Liver (tissue), 9 donors: ENCODE results near the gene B3GAT3. TPM values are rescaled to one million over a fixed set of nuclear protein-coding genes. Genes with fewer than 3 reads are reported as not detected.

Experiments
- DNase-seq: peaks from one replicate; pipeline ENCODE4 v3.0.0-alpha.2; 2017; ENCODE audit warnings: low spot score
- H3K27ac ChIP-seq, 2 donors: one replicate each; pipeline ENCODE4 v1.7.0; 2013; ENCODE audit warnings: inconsistent platforms in 2 of 2, low read length in 2 of 2, control low read depth in 1 of 2, low read depth in 1 of 2, mild to moderate bottlenecking in 1 of 2
- H3K27me3 ChIP-seq, 4 donors: one replicate each; pipeline versions ENCODE4 v1.6.1 to v1.7.0; 2013; ENCODE audit warnings: low read length in 3 of 4, inconsistent platforms in 1 of 4, mild to moderate bottlenecking in 1 of 4, moderate library complexity in 1 of 4; ENCODE audit not compliant: control insufficient read depth in 4 of 4, insufficient read depth in 4 of 4
- H3K36me3 ChIP-seq, 4 donors: one replicate each; pipeline versions ENCODE4 v1.6.1 to v1.7.0; 2013; ENCODE audit warnings: low read length in 3 of 4, mild to moderate bottlenecking in 3 of 4, low read depth in 1 of 4, moderate library complexity in 1 of 4; ENCODE audit not compliant: control insufficient read depth in 4 of 4, insufficient read depth in 3 of 4
- H3K4me1 ChIP-seq, 4 donors: one replicate each; pipeline versions ENCODE4 v1.6.1 to v1.7.0; 2013; ENCODE audit warnings: low read length in 3 of 4, mild to moderate bottlenecking in 3 of 4, moderate library complexity in 1 of 4; ENCODE audit not compliant: control insufficient read depth in 4 of 4, insufficient read depth in 4 of 4
- H3K4me3 ChIP-seq, 3 donors: one replicate each; pipeline versions ENCODE4 v1.6.1 to v1.7.0; 2013; ENCODE audit warnings: low read length in 3 of 3, control low read depth in 1 of 3, low read depth in 1 of 3, mild to moderate bottlenecking in 1 of 3
- H3K9ac ChIP-seq, 2 donors: one replicate each; pipeline ENCODE4 v1.7.0; 2013; ENCODE audit warnings: low read length in 2 of 2, mild to moderate bottlenecking in 2 of 2, moderate library complexity in 2 of 2, control low read depth in 1 of 2, low read depth in 1 of 2
- H3K9me3 ChIP-seq, 4 donors: one replicate each; pipeline versions ENCODE4 v1.6.1 to v1.7.0; 2013; ENCODE audit warnings: low read length in 3 of 4; ENCODE audit not compliant: control insufficient read depth in 4 of 4
- CTCF ChIP-seq: fragments of 150-350 bp; IDR thresholded peaks from 2 replicates; pipeline ENCODE4 v1.5.1; 2017; ENCODE audit warnings: improper control_type of control experiment, low read depth, low read length; ENCODE audit not compliant: missing input control
- EGR1 ChIP-seq, 2 donors: IDR thresholded peaks; 2 replicates each; pipeline ENCODE4 v1.6.1; 2016 to 2018; ENCODE audit warnings: antibody characterized with exemption in 2 of 2, low read depth in 2 of 2
- FOXA1 ChIP-seq: IDR thresholded peaks from 2 replicates; pipeline ENCODE4 v1.6.1; 2016; ENCODE audit warnings: antibody characterized with exemption
- GABPA ChIP-seq, 2 donors: IDR thresholded peaks in 1 of 2; conservative IDR thresholded peaks in 1 of 2; 2 replicates each; pipeline ENCODE4 v1.6.1; 2016; ENCODE audit warnings: antibody characterized with exemption in 2 of 2, mild to moderate bottlenecking in 1 of 2, moderate library complexity in 1 of 2
- HNF4A ChIP-seq, 2 donors: conservative IDR thresholded peaks; 2 replicates each; pipeline ENCODE4 v1.6.1; 2016; ENCODE audit warnings: antibody characterized with exemption in 2 of 2, mild to moderate bottlenecking in 2 of 2
- HNF4G ChIP-seq: IDR thresholded peaks from 2 replicates; pipeline ENCODE4 v1.6.1; 2016; ENCODE audit warnings: antibody characterized with exemption
- JUND ChIP-seq, 2 donors: IDR thresholded peaks; 2 replicates each; pipeline ENCODE4 v1.6.1; 2016; ENCODE audit warnings: antibody characterized with exemption in 2 of 2
- MAX ChIP-seq: IDR thresholded peaks from 2 replicates; pipeline ENCODE4 v1.6.1; 2016; ENCODE audit warnings: antibody characterized with exemption
- RAD21 ChIP-seq, 2 donors: IDR thresholded peaks; 2 replicates each; pipeline ENCODE4 v1.6.1; 2016; ENCODE audit warnings: antibody characterized with exemption in 2 of 2, mild to moderate bottlenecking in 2 of 2
- REST ChIP-seq: IDR thresholded peaks from 2 replicates; pipeline ENCODE4 v1.6.1; 2016; ENCODE audit warnings: antibody characterized with exemption, mild to moderate bottlenecking
- RXRA ChIP-seq, 2 donors: IDR thresholded peaks; 2 replicates each; pipeline ENCODE4 v1.6.1; 2017 to 2018; ENCODE audit warnings: antibody characterized with exemption in 2 of 2, mild to moderate bottlenecking in 1 of 2
- SP1 ChIP-seq: IDR thresholded peaks from 2 replicates; pipeline ENCODE4 v1.6.1; 2018; ENCODE audit warnings: antibody characterized with exemption, mild to moderate bottlenecking
- TAF1 ChIP-seq: conservative IDR thresholded peaks from 2 replicates; pipeline ENCODE4 v1.6.1; 2016; ENCODE audit warnings: antibody characterized with exemption, mild to moderate bottlenecking
- YY1 ChIP-seq: IDR thresholded peaks from 2 replicates; pipeline ENCODE4 v1.6.1; 2016; ENCODE audit warnings: antibody characterized with exemption, mild to moderate bottlenecking
- ZBTB33 ChIP-seq: IDR thresholded peaks from 2 replicates; pipeline ENCODE4 v1.6.1; 2016; ENCODE audit warnings: antibody characterized with exemption
- WGBS: extraction: QIAGEN DNeasy Blood & Tissue Kit; methylation state at CpG from one replicate; pipeline ENCODE4 v1.1.7; 2013; 5-methylcytosine and 5-hydroxymethylcytosine counted together
- polyA plus RNA-seq, 2 donors: library from polyadenylated mRNA; stranded (reverse) in 1 of 2; unstranded in 1 of 2; fragments of 200-250 nt in 1 of 2; fragments of >200 nt in 1 of 2; fragmentation: Nextera tagmentation in 1 of 2; extraction: Ambion mirVana in 1 of 2; gene quantifications; one replicate each; pipeline versions ENCODE4 v1.2.1 to v1.2.3, GENCODE V29; 2013 to 2015
- total RNA-seq, 2 donors: library from RNA; depleted of rRNA; stranded (reverse); fragments of >200 nt; gene quantifications; one replicate each; pipeline ENCODE4 v1.2.3, GENCODE V29; 2014
- donor health status: healthy.
- donor health status: healthy.
- donor health status: healthy.
- donor health status: healthy.
- donor health status: healthy.

Gene B3GAT3
- total and polyA plus RNA-seq, 4 donors = 13.1 to 29.2 (median 17.8) TPM

- TF ChIP-seq RAD21 (IDR thresholded peaks at IDR 0.05) = no peak
- no peak for TF ChIP-seq EGR1 (IDR thresholded peaks at IDR 0.05; ENCODE audit: low read depth in 2 of 2)
- TF ChIP-seq ZBTB33 = no peak
- no peak for TF ChIP-seq JUND (IDR thresholded peaks at IDR 0.05)
- TF ChIP-seq TAF1 = no peak
- TF ChIP-seq HNF4A (conservative IDR thresholded peaks at IDR 0.05) = no peak
- no peak for TF ChIP-seq HNF4G
- TF ChIP-seq MAX = no peak
- no peak for TF ChIP-seq YY1
- TF ChIP-seq RXRA (IDR thresholded peaks at IDR 0.05) = no peak
- TF ChIP-seq REST = no peak
- no peak for TF ChIP-seq SP1
- TF ChIP-seq CTCF = no peak
- no peak for TF ChIP-seq GABPA (IDR thresholded peaks at IDR 0.05 in 1 of 2, conservative IDR thresholded peaks at IDR 0.05 in 1 of 2)
These were observed 26.7 kb downstream of the B3GAT3 start for GRCh38 chr11:62595124-62595523.

GRCh38 chr11:62593434-62594044 lies 28.2 kb downstream of the B3GAT3 start:
- peak; percentile 80 for DNase-seq
- 66% methylated on average over 13 of the region's 13 CpGs for WGBS
- peaks cover 18 to 43% (median 38%) of the 10 kb centered on the region in 4 donors for H3K36me3 ChIP-seq
- no peak overlapping the region for H3K27ac ChIP-seq
- no peak overlapping the region for H3K9ac ChIP-seq
- TF ChIP-seq RAD21 (IDR thresholded peaks at IDR 0.05) (peak; percentile 69 to 79), CTCF (peak; percentile 38), RXRA (IDR thresholded peaks at IDR 0.05) (peak in 1 of 2 donors; percentile 19), FOXA1 (no peak)
- no peaks in the 10 kb centered on the region for H3K27me3 ChIP-seq
- H3K4me1 ChIP-seq = peaks cover 3 to 31% (median 21%) of the 10 kb centered on the region in 4 donors
- no peaks in the 10 kb centered on the region for H3K9me3 ChIP-seq
- H3K4me3 ChIP-seq = no peak overlapping the region

More at GRCh38 chr11:62595124-62595523, 26.7 kb downstream of the B3GAT3 start:
- WGBS = 93% methylated on average over 8 of the region's 8 CpGs
- H3K4me1 ChIP-seq = peaks cover 5 to 26% (median 19%) of the 10 kb centered on the region in 4 donors
- H3K9ac ChIP-seq = no peak overlapping the region
- no peaks in the 10 kb centered on the region for H3K9me3 ChIP-seq
- peaks cover 18 to 43% (median 38%) of the 10 kb centered on the region in 4 donors for H3K36me3 ChIP-seq
- H3K27me3 ChIP-seq = no peaks in the 10 kb centered on the region
- DNase-seq = no peak
- H3K27ac ChIP-seq = no peak overlapping the region
- no peak overlapping the region for H3K4me3 ChIP-seq
